ENCODE results near the gene ANKLE1.

The ANKLE1 gene

DNA sequence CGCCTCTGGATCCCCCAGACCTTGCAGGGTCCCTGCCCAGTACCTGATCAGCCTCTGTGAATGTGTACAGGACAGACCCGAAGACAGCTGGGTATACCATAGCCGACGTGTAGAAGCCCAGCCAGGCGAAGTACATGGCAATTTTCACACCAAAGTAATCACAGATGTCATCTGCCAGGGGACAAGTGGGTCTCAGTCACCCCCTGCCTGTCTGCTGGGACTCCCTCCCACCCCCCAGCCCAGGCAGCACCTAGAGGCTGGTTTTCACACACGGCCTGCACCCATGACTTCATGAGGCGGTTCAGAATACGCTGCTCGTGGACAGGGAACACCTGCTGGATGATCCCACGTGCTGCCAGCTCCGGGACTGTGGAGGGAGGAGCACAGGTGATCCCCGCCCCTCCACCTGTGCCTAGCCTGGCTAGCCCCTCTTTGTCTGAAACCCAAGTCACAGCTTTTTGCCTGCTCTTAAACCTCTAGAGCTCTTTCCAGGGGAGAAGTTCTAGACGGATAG, 49.4 kb downstream of the ANKLE1 start:
- Mint-ChIP-seq H3K27me3 (no peaks in the 10 kb centered on the region), H3K4me3 (no peak overlapping the region), H3K27ac (no peak overlapping the region), H3K9me3 (ENCODE audit: low read depth) (no peaks in the 10 kb centered on the region), H3K36me3 (no peaks in the 10 kb centered on the region), H3K4me1 (ENCODE audit: low read depth) (peaks cover 28% of the 10 kb centered on the region)

- Mint-ChIP-seq H3K4me1 (ENCODE audit: low read depth) (peaks cover 34% of the 10 kb centered on the region), H3K36me3 (no peaks in the 10 kb centered on the region), H3K27ac (no peak overlapping the region), H3K4me3 (no peak overlapping the region), H3K27me3 (no peaks in the 10 kb centered on the region), H3K9me3 (ENCODE audit: low read depth) (no peaks in the 10 kb centered on the region)
Observed at GRCh38 chr19:17332360-17332676, 50.6 kb downstream of the ANKLE1 start.

GRCh38 chr19:17332677-17333581, 51.2 kb downstream of the ANKLE1 start:
- Mint-ChIP-seq H3K36me3 (no peaks in the 10 kb centered on the region), H3K27ac (no peak overlapping the region), H3K4me3 (no peak overlapping the region), H3K27me3 (no peaks in the 10 kb centered on the region), H3K4me1 (ENCODE audit: low read depth) (peaks cover 32% of the 10 kb centered on the region), H3K9me3 (ENCODE audit: low read depth) (no peaks in the 10 kb centered on the region)

DNA sequence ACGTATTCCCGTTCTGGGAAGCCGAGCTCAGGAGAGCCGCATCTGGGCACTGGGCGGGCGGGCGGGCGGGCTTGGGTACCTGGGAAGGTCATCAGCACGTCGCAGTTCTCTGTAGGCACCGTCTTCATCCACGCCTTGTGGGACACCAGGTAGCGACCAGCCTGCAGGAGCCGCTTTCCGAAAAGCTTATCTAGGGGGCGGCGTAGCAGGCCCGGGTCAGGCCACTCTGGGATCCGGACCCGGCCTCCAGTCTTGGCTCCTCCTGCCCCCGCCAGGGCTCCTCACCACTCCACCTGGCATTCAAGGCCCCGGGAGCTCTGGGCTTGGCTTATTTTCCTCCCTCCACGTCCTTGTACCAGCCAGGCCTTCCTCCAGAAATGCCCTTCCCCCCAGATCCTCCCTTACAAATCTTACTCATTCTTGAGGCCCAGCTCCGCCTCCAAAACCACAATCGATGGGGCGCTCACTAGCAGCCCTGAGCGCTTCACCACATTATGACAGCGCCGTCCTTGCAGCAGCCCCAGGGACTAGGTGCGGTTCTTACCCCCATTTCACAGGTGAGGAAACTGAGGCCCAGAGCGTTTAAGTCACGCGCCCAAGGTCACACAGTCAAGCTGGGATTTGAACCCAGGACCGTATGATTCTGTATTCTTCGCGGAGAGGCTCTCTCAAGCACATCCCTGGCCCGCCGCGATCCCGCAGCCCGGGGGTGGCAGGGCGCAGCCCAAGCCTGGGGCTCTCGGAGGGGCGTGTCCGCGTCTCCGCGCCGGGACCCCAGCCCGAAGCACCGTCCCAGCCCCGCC, 52.1 kb downstream of the ANKLE1 start:
- peak overlapping the region; percentile 76 for H3K27ac Mint-ChIP-seq
- H3K9me3 Mint-ChIP-seq (ENCODE audit: low read depth): no peaks in the 10 kb centered on the region
- H3K4me3 Mint-ChIP-seq: peak overlapping the region; percentile 82
- H3K36me3 Mint-ChIP-seq: no peaks in the 10 kb centered on the region
- H3K27me3 Mint-ChIP-seq: no peaks in the 10 kb centered on the region
- peaks cover 32% of the 10 kb centered on the region for H3K4me1 Mint-ChIP-seq (ENCODE audit: low read depth)

- no peaks in the 10 kb centered on the region for H3K36me3 Mint-ChIP-seq
- peak within 1 kb of the TSS; percentile 76 for H3K27ac Mint-ChIP-seq
- H3K4me3 Mint-ChIP-seq: peak within 1 kb of the TSS; percentile 86
- H3K9me3 Mint-ChIP-seq (ENCODE audit: low read depth): no peaks in the 10 kb centered on the region
- peaks cover 33% of the 10 kb centered on the region for H3K4me1 Mint-ChIP-seq (ENCODE audit: low read depth)
- H3K27me3 Mint-ChIP-seq: no peaks in the 10 kb centered on the region
Observed at GRCh38 chr19:17334414-17335409, 53.0 kb downstream of the ANKLE1 start, which contains the start of gene ANO8. ANO8 (minus strand) TSS chr19:17334855; CDS start chr19:17334670, 185 bp downstream.

GRCh38 chr19:17335575-17335974, 53.9 kb downstream of the ANKLE1 start:
- H3K36me3 Mint-ChIP-seq: no peaks in the 10 kb centered on the region
- H3K27ac Mint-ChIP-seq: no peak overlapping the region
- no peaks in the 10 kb centered on the region for H3K27me3 Mint-ChIP-seq
- peaks cover 29% of the 10 kb centered on the region for H3K4me1 Mint-ChIP-seq (ENCODE audit: low read depth)
- peak overlapping the region; percentile 86 for H3K4me3 Mint-ChIP-seq
- no peaks in the 10 kb centered on the region for H3K9me3 Mint-ChIP-seq (ENCODE audit: low read depth)

Data from activated naive CD8-positive, alpha-beta T cell (primary cell).